Activated CD4-positive, alpha-beta T cell treated with anti-CD3 and anti-CD28 coated beads for 1 hour (primary cell): ENCODE measurements around the gene MOXD1.

Experiments
- DNase-seq: peaks from one replicate; pipeline ENCODE4 v3.0.0-alpha.2; 2020

Gene MOXD1

GRCh38 chr6:132400883-132401617 lies at the start of gene MOXD1:
TSS of gene MOXD1 (minus strand) at chr6:132401475. CDS start at chr6:132401426, 49 bp downstream.
- DNase-seq: no peak

DNA sequence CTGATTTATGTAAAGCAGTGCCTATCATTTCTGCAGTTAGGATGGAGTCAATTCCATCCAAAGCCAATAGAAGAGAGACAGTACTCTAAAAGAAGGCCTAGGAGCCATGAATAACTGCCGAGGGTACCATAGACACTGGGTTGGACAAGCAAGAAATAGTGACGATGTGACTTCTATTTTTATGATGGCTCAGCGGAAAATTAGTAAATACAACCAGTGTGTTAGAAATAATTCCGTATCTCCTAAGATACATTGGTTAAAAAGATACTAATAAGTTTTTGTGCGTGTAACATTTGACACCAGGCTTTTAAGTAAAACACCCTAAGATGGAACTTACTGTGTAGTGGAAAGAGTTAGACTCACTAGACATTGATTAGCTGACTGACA lies 45.6 kb upstream of the MOXD1 start:
- no peak for DNase-seq

GRCh38 chr6:132446141-132446854 lies 45.0 kb upstream of the MOXD1 start:
- DNase-seq: no peak

DNA sequence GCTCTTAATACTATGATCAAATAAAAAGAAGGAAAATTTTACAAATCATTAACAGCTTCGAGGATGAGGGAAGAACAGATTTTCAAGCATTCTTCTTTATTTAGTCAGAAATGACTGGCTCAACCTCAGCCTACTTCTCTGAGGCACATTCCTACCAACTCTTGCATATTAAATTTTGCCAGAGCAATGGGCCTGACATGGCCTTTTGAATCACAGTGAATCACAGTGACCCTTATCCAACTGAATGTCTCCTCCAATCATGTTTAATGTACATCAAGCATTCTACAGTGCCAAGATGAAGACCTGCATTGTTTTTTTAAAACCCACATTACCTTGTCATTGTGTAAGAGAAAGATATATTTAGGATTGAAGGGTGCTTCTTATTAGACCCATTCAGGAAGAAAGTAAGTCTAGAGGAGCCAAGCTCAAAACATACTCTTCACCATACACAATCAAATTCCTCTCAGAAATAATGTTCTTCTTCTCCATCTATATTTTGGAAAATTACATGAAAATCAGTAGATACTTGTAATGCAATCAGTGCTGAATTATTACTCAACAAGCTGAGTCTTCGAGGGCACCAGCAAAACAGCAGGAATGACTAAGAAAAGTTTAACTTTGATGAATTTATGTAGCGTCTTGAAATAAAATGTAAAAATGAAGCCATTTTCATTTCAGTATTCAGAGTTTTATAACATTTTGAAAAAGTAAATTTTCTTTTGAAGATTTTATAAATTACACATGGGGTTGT lies 44.1 kb upstream of the MOXD1 start:
- no peak for DNase-seq

DNA sequence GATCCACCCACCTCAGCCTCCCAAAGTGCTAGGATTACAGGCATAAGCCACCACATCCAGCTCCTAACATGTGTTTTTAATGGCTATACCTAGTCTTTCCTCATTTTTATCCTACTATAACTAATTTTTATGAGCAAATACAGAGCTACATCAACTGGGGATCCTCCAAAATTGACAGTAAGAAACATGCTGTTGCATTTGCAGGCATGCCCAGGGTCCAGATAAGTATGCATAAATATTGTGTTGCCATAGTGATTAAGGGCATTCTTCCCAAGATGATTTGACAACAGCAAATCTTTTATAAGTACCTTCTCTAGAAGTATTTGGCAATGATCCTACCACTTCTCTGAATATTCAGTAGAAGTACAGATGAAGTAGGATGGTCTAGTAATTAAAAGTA lies 41.9 kb upstream of the MOXD1 start:
- DNase-seq: no peak

DNA sequence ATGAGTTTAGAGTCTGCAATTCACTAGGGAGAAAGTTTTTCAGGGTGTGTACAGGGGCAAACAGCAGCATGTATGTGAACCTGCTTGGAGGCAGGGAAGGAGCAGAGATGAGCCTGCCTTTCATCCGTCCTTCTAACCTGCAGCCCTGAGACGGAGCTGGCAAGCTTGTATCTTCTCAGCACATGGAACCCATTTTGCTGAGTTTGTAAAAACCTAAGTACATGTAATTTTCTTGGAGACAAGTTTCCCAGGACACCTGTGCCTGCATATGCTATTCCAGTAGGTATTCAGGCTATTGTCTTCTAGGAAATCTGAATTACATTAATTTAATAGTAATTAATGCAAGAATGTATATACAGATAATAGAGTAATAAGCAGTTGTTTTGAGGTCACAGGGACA lies 28.8 kb upstream of the MOXD1 start:
- no peak for DNase-seq

- DNase-seq: no peak
These were observed 23.9 kb upstream of the MOXD1 start for GRCh38 chr6:132425176-132425575.

- DNase-seq: no peak
These were observed 22.6 kb upstream of the MOXD1 start for GRCh38 chr6:132423839-132424238.

GRCh38 chr6:132418235-132418965 lies 17.1 kb upstream of the MOXD1 start:
- DNase-seq: no peak

DNA sequence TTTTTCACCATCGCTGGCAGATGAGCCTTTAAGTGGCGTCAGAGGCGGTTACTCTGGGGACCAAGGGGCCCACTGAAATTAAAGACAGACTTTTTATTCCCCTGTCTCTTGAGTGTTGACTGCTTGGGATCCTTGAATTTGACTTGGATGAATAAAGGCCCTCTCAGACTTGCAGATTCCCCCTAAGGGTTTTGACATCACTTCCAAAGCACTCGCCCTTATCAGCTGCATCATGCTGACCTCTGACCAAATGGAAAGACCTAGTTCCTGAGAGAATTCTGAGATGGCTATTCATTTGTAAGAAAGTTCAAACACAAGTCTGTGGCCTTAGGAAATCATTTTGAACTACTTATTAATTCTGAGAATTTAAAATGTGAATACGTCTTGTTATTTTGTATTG lies 13.5 kb upstream of the MOXD1 start:
- DNase-seq: no peak

- DNase-seq: no peak
These were observed 13.0 kb upstream of the MOXD1 start for GRCh38 chr6:132414322-132414721.

- DNase-seq: no peak
These were observed 12.2 kb upstream of the MOXD1 start for GRCh38 chr6:132413499-132413802.

DNA sequence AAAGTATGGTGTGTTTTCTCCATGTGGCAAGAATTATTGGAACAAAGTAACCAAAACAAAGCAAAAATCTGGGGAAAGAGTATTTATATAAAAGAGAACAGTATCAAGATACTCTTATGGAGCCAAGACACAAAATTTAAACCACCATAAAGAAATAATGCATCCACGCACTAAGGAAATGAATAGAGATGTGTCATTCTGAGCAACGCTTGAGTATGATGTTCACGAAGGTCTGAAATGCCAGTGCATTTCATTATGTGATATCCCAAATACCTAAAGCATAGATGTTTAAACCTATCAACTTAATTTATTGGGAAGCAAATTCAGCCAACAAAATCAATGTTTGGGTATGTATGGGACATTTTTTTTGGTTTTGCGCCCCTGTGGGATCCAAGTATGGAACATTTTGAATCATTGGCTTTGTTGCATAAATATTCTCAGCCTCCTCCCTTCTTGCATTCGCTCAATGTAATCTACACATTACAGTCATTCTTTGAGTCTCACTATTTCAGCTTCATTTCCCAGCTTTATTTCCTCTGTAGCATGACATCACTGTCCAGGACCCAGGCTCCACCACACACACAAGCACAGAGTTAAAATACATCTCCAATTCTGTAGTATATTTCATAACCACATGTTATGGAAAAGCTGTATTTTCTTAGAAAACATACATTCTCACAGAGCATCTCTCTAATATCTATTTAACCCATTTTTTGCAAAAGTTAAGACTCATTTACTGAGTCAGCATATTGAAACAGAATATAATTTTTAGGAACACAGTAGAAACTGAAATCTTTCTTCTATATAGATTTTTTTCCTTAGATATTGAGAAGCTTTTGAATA lies 11.6 kb upstream of the MOXD1 start:
- no peak for DNase-seq

- no peak for DNase-seq
These were observed 10.0 kb upstream of the MOXD1 start for GRCh38 chr6:132411296-132411695.

GRCh38 chr6:132410830-132411229 lies 9.6 kb upstream of the MOXD1 start:
- no peak for DNase-seq

- no peak for DNase-seq
These were observed 4.1 kb upstream of the MOXD1 start for GRCh38 chr6:132405143-132405915.

DNA sequence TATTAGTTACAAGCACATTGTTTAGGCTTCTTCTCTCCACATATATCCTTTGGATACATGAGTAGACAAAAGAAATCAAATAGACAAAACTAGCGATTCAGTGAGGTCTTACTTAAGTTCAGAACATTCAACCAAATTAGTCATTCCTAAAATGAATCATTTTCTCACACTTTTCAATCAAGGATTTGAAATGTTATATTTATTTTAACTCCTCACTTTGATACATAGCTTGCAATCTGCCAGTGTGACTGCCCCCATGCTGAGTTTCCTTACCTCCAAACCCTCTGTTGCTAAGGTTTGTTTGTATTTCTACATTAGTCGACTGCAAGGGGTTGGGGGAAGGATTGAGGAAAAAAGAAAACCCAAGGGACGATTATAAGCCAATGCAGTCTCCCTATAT lies 3.5 kb upstream of the MOXD1 start:
- no peak for DNase-seq

DNA sequence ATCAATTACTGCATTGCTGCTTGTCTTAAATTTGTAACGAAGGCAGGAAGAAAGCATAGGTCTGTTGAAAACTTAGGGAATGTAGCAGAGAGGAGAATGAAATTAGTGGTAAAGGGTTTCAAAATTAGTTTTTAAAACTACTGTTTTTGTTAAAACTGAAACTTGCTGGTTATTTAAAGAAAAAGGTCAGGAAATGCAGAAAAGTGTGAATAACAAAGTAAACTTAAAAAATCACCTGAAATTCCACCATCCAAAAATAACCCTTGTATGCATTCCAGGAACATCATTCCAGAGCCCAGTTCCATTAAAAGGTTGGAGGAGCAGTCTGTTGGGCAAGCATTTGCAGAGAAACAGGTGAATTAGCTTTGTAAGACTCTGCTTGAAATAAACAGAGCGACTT lies 3.1 kb upstream of the MOXD1 start:
- no peak for DNase-seq

DNA sequence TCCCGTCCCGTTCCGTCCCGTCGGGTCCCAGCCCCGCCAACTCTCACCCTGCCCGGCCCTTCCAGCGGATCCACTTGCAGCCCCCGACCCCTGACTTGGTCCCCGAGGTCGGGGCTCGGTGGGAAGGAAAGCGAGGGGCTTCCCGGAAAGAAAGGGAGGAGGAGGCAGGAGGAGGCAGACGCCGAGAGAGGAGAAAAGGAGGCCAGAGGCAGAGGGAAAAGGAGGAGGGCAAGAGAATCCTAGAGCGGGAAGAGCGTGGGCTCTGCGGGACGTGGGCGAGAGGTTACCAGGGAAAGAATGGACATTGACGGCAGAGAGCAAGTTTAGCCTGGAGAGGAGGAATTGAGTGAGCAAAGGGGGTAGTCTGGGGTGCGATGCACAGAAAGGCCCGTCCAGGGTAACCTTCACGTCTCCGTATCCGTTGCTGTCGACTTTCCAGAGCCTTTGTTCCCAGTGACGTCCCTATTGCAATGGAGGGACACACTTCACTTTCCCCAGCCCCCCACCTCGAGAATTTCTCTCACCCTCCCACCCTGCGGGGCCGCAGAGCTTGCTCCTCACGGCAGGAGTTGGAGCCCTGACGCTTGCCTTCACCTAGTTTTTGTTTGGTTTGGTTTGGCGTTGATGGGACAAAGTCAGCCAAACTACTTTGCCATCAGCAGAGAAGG lies 477 bp upstream of the MOXD1 start:
- DNase-seq: no peak

DNA sequence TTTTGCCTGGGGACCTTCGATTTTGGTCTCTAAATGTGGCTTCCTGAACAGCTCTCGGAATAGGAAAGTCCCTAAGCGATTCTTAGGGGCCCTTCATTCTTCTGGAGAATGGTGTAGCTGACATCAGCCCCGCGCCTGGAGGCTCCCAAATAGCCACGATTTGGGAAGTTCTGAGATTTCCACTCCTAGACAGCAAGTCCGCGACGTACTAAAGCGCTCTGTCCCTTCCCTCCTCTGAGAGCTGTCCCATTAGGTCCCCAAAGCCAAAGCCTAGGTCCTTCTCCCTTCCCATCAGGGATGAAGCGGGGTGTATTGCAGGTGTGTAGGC lies 756 bp downstream of the MOXD1 start:
- no peak for DNase-seq

DNA sequence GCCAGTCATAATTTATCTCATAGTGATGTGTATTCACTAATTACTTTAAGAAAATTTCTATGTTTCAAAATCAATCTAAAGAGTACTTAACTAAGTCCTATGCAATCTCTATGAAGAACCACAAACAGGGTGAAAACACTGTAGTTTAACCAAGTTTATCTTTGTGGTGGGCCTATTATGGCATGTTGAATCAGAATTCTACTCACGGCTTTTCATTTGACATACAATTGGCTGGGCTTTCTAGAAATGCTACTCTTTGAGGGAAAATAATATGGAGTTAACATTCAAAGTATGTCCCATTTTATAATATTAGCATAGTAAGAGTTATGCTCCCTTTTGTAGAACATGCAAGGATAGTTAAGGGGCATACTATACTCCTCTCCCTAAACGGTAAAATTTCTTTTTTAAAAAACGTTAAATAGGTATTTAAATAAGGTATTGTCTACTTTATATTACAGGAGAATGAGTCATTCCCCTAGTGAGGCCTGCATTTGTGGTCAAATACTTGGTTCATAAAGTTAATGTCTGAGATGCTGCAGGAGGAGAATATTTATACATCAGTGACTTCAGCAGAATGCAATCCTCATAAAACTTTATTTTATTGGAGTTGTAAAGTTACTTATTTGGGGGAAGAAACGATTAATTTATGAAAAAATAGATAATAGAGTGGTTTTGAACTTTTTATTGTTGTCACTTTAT lies 1.8 kb downstream of the MOXD1 start:
- no peak for DNase-seq
